HL-60 (cell line): ENCODE results near the gene AMER2.

ENCODE experiments used
- GABPA ChIP-seq: IDR thresholded peaks from 2 replicates; pipeline ENCODE4 v1.6.1; 2012; ENCODE audit warnings: low read depth
- POLR2AphosphoS5 ChIP-seq: IDR thresholded peaks from 2 replicates; pipeline ENCODE4 v1.6.1; 2012; ENCODE audit warnings: low read depth
- TF ChIP-seq, protein P1 (sequence below): IDR thresholded peaks from one replicate; pipeline ENCODE4 v1.5.1; 2011; ENCODE audit warnings: low read length, control low read depth, inconsistent platforms; ENCODE audit not compliant: insufficient read depth
- TF ChIP-seq, protein P2 (sequence below): IDR thresholded peaks from 2 replicates; pipeline ENCODE4 v1.6.1; 2012; ENCODE audit warnings: low read depth; ENCODE audit not compliant: insufficient replicate concordance

DNA sequence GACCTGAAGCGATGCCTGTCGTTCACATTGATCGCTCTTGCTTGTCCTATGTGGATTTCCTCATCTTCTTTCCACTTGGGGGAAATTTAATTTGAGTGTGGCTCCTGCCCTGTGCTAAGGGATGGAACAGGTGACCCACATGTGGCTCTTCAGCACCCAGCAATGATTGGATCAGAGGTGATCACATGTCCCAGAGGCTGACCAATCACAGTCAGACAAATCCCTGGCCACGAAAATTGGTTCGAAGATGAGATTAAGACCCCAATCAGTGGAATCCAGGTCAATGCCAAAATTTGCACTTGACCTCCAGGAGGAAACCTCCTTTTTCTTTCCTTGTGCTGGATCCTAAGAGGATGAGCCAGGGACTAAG, 23.7 kb downstream of the AMER2 start:
- TF ChIP-seq POLR2AphosphoS5: no peak
- TF ChIP-seq, protein P1, sequence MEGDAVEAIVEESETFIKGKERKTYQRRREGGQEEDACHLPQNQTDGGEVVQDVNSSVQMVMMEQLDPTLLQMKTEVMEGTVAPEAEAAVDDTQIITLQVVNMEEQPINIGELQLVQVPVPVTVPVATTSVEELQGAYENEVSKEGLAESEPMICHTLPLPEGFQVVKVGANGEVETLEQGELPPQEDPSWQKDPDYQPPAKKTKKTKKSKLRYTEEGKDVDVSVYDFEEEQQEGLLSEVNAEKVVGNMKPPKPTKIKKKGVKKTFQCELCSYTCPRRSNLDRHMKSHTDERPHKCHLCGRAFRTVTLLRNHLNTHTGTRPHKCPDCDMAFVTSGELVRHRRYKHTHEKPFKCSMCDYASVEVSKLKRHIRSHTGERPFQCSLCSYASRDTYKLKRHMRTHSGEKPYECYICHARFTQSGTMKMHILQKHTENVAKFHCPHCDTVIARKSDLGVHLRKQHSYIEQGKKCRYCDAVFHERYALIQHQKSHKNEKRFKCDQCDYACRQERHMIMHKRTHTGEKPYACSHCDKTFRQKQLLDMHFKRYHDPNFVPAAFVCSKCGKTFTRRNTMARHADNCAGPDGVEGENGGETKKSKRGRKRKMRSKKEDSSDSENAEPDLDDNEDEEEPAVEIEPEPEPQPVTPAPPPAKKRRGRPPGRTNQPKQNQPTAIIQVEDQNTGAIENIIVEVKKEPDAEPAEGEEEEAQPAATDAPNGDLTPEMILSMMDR: no peak
- TF ChIP-seq, protein P2, sequence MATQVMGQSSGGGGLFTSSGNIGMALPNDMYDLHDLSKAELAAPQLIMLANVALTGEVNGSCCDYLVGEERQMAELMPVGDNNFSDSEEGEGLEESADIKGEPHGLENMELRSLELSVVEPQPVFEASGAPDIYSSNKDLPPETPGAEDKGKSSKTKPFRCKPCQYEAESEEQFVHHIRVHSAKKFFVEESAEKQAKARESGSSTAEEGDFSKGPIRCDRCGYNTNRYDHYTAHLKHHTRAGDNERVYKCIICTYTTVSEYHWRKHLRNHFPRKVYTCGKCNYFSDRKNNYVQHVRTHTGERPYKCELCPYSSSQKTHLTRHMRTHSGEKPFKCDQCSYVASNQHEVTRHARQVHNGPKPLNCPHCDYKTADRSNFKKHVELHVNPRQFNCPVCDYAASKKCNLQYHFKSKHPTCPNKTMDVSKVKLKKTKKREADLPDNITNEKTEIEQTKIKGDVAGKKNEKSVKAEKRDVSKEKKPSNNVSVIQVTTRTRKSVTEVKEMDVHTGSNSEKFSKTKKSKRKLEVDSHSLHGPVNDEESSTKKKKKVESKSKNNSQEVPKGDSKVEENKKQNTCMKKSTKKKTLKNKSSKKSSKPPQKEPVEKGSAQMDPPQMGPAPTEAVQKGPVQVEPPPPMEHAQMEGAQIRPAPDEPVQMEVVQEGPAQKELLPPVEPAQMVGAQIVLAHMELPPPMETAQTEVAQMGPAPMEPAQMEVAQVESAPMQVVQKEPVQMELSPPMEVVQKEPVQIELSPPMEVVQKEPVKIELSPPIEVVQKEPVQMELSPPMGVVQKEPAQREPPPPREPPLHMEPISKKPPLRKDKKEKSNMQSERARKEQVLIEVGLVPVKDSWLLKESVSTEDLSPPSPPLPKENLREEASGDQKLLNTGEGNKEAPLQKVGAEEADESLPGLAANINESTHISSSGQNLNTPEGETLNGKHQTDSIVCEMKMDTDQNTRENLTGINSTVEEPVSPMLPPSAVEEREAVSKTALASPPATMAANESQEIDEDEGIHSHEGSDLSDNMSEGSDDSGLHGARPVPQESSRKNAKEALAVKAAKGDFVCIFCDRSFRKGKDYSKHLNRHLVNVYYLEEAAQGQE: no peak
- no peak for TF ChIP-seq GABPA
